GM19099 (cell line): ENCODE data around the gene AKIRIN2.

Source experiments
- POLR2A ChIP-seq: IDR thresholded peaks from 3 replicates; pipeline ENCODE4 v1.6.1; 2011; ENCODE audit warnings: low read depth; ENCODE audit not compliant: insufficient read length; ENCODE audit errors: extremely low read depth

The AKIRIN2 gene

GRCh38 chr6:87669051-87669450 lies 33.0 kb downstream of the AKIRIN2 start:
- no peak for TF ChIP-seq POLR2A

GRCh38 chr6:87668013-87668412 lies 34.0 kb downstream of the AKIRIN2 start:
- no peak for TF ChIP-seq POLR2A

- no peak for TF ChIP-seq POLR2A
These were observed 35.0 kb downstream of the AKIRIN2 start for GRCh38 chr6:87667032-87667431.

- no peak for TF ChIP-seq POLR2A
These were observed 37.0 kb downstream of the AKIRIN2 start for GRCh38 chr6:87664921-87665485.

- no peak for TF ChIP-seq POLR2A
These were observed 38.6 kb downstream of the AKIRIN2 start for GRCh38 chr6:87663434-87663833.

- no peak for TF ChIP-seq POLR2A
These were observed 40.5 kb downstream of the AKIRIN2 start for GRCh38 chr6:87661503-87661902.

- no peak for TF ChIP-seq POLR2A
These were observed 41.0 kb downstream of the AKIRIN2 start for GRCh38 chr6:87661016-87661415.

GRCh38 chr6:87660226-87660911 lies 41.7 kb downstream of the AKIRIN2 start:
- TF ChIP-seq POLR2A = no peak

- TF ChIP-seq POLR2A = no peak
These were observed 43.5 kb downstream of the AKIRIN2 start for GRCh38 chr6:87658516-87658915.

GRCh38 chr6:87656857-87657256 lies 45.2 kb downstream of the AKIRIN2 start:
- no peak for TF ChIP-seq POLR2A

- TF ChIP-seq POLR2A = no peak
These were observed 46.2 kb downstream of the AKIRIN2 start for GRCh38 chr6:87655824-87656223.

- no peak for TF ChIP-seq POLR2A
These were observed 47.1 kb downstream of the AKIRIN2 start for GRCh38 chr6:87654875-87655454.

- no peak for TF ChIP-seq POLR2A
These were observed 47.9 kb downstream of the AKIRIN2 start for GRCh38 chr6:87654122-87654521.

GRCh38 chr6:87653074-87653962 lies 48.7 kb downstream of the AKIRIN2 start:
- TF ChIP-seq POLR2A = no peak

GRCh38 chr6:87645080-87645479 lies 57.0 kb downstream of the AKIRIN2 start:
- no peak for TF ChIP-seq POLR2A
